Measurements from ENCODE around the gene PRB3. TPM values are rescaled to one million over a fixed set of nuclear protein-coding genes. Genes with fewer than 3 reads are reported as not detected.

The PRB3 gene
- not detected in 2 replicates for total RNA-seq

DNA sequence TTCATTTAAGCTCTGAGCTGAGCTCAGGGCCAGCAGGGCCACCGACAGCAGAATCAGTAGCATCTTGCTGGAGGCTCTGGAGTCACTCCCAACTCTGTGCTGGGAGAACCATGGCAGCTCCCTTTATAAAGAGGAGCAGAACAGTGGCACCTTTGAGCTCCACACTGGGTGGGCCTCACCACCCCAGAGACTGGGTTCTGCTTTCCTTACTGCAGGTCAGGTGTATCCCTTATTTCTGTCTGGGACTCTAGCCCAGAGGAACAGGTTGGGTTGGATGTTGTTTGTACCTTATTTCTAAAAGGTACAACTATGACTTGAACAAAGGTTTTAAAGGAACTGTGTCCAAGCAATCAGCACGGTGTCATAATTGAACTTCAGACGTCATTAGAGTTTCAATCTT is at the start of gene PRB3:
TSS of gene PRB3 (minus strand) at position 101 of the 400 bp plus-strand sequence. CDS start at position 63, 38 bp downstream.

GRCh38 chr12:11310336-11310735 is 40.8 kb upstream of the PRB3 start, which contains the start of gene PRB4:
Gene PRB4 (minus strand): TSS chr12:11310436. CDS start chr12:11310398, 38 bp downstream.

Other genes with a start within 250 kb of the PRB3 start
- 2.1 and 15.5 TPM in 2 replicates for gene TAS2R19, start 247.1 kb downstream of the PRB3 start, total RNA-seq
- 1.3 and 9.3 TPM in 2 replicates for gene TAS2R31, start 238.3 kb downstream of the PRB3 start, total RNA-seq
- 1.5 and 6.5 TPM in 2 replicates for gene TAS2R46, start 207.4 kb downstream of the PRB3 start, total RNA-seq
- gene TAS2R43, start 177.4 kb downstream of the PRB3 start, total RNA-seq: 4.0 TPM in 1 of 2 replicates, not detected in the other
- 1.3 and 12.6 TPM in 2 replicates for gene TAS2R30, start 135.1 kb downstream of the PRB3 start, total RNA-seq
- gene SMIM10L1, start 98.5 kb downstream of the PRB3 start, total RNA-seq: 3.6 and 5.2 TPM in 2 replicates
- gene TAS2R42, start 82.8 kb downstream of the PRB3 start, total RNA-seq: not detected in 2 replicates
- gene PRB4, start 40.7 kb upstream of the PRB3 start, total RNA-seq: not detected in 2 replicates
- gene PRB2, start 125.9 kb upstream of the PRB3 start, total RNA-seq: not detected in 2 replicates